ENCODE data around the gene MAP4K2. TPM values are rescaled to one million over a fixed set of nuclear protein-coding genes. Genes with fewer than 3 reads are reported as not detected.

Gene MAP4K2
- polyA plus RNA-seq, 3 donors: 9.9 to 38.0 (median 12.6) TPM

DNA sequence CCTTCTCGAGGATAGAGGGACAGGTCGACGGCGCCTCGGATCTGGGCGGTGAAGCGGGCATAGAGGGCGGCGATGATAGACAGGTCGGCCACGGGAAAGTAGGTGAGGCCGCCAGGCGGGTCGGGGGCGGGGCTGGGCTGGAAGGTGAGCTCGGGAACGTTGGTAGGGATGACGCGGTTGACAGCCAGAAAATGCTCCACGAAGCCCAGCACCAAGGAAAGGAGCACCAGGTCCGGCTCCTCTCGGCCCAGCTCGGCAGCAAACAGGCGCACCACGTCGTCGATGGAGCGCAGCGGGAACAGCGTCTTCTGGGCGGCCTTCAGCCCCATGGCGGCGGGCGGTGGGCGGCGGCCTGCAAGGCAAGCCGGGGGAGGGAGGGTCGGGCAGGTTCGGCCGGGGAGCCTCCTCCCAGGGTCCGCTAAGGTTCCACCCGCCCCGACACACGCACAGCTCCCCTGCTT is 6.8 kb upstream of the MAP4K2 start:
- Histone ChIP-seq H3K9ac (ENCODE audit: insufficient read depth, low read length, poor library complexity, severe bottlenecking) (peak overlapping the region; percentile 56), H3K27me3 (ENCODE audit: control insufficient read depth in 2 of 2, insufficient read depth in 2 of 2, low read length in 2 of 2) (no peaks in the 10 kb centered on the region), H4K20me1 (ENCODE audit: insufficient read depth, low read length) (no peaks in the 10 kb centered on the region), H3K27ac (ENCODE audit: low read depth in 1 of 2, low read length in 2 of 2) (peak overlapping the region in 1 of 2 donors; percentile 3), H3K9me3 (replicated peaks in 1 of 2; ENCODE audit: control insufficient read depth in 1 of 2, insufficient read depth in 1 of 2, low read length in 2 of 2) (no peaks in the 10 kb centered on the region), H3K4me1 (ENCODE audit: control insufficient read depth in 1 of 2, insufficient read depth in 2 of 2, low read length in 2 of 2) (peaks cover 12 to 19% of the 10 kb centered on the region in 2 donors), H3K4me3 (replicated peaks in 1 of 3; ENCODE audit: low read depth in 2 of 3, low read length in 3 of 3) (peak overlapping the region; percentile 61 to 98 (median 79)), H2AFZ (ENCODE audit: insufficient read depth, low read depth, low read length, poor library complexity, severe bottlenecking) (peak overlapping the region; percentile 82), H3K79me2 (ENCODE audit: insufficient read depth, low read length) (no peaks in the 10 kb centered on the region), H3K36me3 (replicated peaks in 1 of 2; ENCODE audit: control insufficient read depth in 1 of 2, insufficient read depth in 2 of 2, low read length in 2 of 2) (peaks cover 4 to 29% of the 10 kb centered on the region in 2 donors), H3K4me2 (replicated peaks; ENCODE audit: extremely low read depth, low read length, poor library complexity, severe bottlenecking) (peak overlapping the region; percentile 89)
- 7% methylated on average over 44 of the region's 44 CpGs for WGBS (ENCODE audit: insufficient coverage)
- TF ChIP-seq, protein P1, sequence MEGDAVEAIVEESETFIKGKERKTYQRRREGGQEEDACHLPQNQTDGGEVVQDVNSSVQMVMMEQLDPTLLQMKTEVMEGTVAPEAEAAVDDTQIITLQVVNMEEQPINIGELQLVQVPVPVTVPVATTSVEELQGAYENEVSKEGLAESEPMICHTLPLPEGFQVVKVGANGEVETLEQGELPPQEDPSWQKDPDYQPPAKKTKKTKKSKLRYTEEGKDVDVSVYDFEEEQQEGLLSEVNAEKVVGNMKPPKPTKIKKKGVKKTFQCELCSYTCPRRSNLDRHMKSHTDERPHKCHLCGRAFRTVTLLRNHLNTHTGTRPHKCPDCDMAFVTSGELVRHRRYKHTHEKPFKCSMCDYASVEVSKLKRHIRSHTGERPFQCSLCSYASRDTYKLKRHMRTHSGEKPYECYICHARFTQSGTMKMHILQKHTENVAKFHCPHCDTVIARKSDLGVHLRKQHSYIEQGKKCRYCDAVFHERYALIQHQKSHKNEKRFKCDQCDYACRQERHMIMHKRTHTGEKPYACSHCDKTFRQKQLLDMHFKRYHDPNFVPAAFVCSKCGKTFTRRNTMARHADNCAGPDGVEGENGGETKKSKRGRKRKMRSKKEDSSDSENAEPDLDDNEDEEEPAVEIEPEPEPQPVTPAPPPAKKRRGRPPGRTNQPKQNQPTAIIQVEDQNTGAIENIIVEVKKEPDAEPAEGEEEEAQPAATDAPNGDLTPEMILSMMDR (IDR thresholded peaks at IDR 0.05): no peak
- peaks cover 2 to 5% (median 4%) of the 10 kb centered on the region in 3 donors for H3K27me3 Mint-ChIP-seq (ENCODE audit: low read depth in 3 of 3)
- peaks cover 19% of the 10 kb centered on the region for H3K4me1 Mint-ChIP-seq
- peaks cover 20 to 28% of the 10 kb centered on the region in 2 donors for H3K36me3 Mint-ChIP-seq
- no peak for DNase-seq
- H3K9me3 Mint-ChIP-seq: no peaks in the 10 kb centered on the region
- H3K27ac Mint-ChIP-seq: peak overlapping the region in 2 of 7 donors; percentile 86 to 89
- intact Hi-C loops (cut with micrococcal nuclease): no loop called here
- peak overlapping the region; percentile 94 to 95 for H3K4me3 Mint-ChIP-seq

DNA sequence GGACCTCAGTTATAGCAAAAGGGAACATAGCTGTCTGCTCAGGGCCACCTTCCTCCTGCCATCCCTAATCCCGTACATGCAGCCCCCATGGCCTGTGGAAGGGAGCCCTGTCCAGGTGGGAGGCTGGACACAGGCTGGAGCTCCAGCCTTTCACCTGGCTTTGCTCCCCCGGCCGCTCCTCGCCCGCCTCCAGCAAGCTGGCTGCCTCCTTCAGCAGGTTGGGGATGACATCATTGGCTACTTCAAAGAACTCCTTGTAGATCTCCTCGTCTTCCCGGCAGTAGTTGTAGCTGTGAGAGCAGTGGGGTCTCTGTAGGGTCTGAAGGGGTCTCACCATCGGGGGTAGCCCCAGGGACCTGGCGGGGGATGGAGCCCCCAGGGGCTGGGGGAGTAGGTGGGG is 2.5 kb upstream of the MAP4K2 start:
- no peak overlapping the region for H3K9ac ChIP-seq (ENCODE audit: insufficient read depth, low read length, poor library complexity, severe bottlenecking)
- Mint-ChIP-seq H3K27ac (no peak overlapping the region), H3K4me3 (no peak overlapping the region), H3K9me3 (no peaks in the 10 kb centered on the region), H3K4me1 (peaks cover 45% of the 10 kb centered on the region), H3K27me3 (ENCODE audit: low read depth in 3 of 3) (peaks cover 2 to 4% (median 4%) of the 10 kb centered on the region in 3 donors), H3K36me3 (peaks cover 20 to 28% of the 10 kb centered on the region in 2 donors)
- H3K27me3 ChIP-seq (ENCODE audit: control insufficient read depth in 2 of 2, insufficient read depth in 2 of 2, low read length in 2 of 2): no peaks in the 10 kb centered on the region
- no peaks in the 10 kb centered on the region for H3K9me3 ChIP-seq (replicated peaks in 1 of 2; ENCODE audit: control insufficient read depth in 1 of 2, insufficient read depth in 1 of 2, low read length in 2 of 2)
- H2AFZ ChIP-seq (ENCODE audit: insufficient read depth, low read depth, low read length, poor library complexity, severe bottlenecking): no peak overlapping the region
- no peak for DNase-seq
- no peak overlapping the region for H3K4me2 ChIP-seq (replicated peaks; ENCODE audit: extremely low read depth, low read length, poor library complexity, severe bottlenecking)
- H4K20me1 ChIP-seq (ENCODE audit: insufficient read depth, low read length): no peaks in the 10 kb centered on the region
- TF ChIP-seq, protein P1 (IDR thresholded peaks at IDR 0.05): no peak
- intact Hi-C loops (cut with micrococcal nuclease): no loop called here
- H3K27ac ChIP-seq (ENCODE audit: low read depth in 1 of 2, low read length in 2 of 2): no peak overlapping the region
- H3K4me3 ChIP-seq (replicated peaks in 1 of 3; ENCODE audit: low read depth in 2 of 3, low read length in 3 of 3): no peak overlapping the region
- H3K4me1 ChIP-seq (ENCODE audit: control insufficient read depth in 1 of 2, insufficient read depth in 2 of 2, low read length in 2 of 2): peaks cover 37 to 49% of the 10 kb centered on the region in 2 donors
- 100% methylated on average over 7 of the region's 9 CpGs for WGBS (ENCODE audit: insufficient coverage)
- peaks cover 4 to 34% of the 10 kb centered on the region in 2 donors for H3K36me3 ChIP-seq (replicated peaks in 1 of 2; ENCODE audit: control insufficient read depth in 1 of 2, insufficient read depth in 2 of 2, low read length in 2 of 2)
- peaks cover 6% of the 10 kb centered on the region for H3K79me2 ChIP-seq (ENCODE audit: insufficient read depth, low read length)

All from CD14-positive monocyte (primary cell).